ENCODE data around the gene CEP57L1. TPM values are rescaled to one million over a fixed set of nuclear protein-coding genes. Genes with fewer than 3 reads are reported as not detected.
"Not testable (repeated sequence)": the region's sequence is repeated elsewhere in the genome, so short reads cannot be mapped to it uniquely, and the experiment has no call there.

The CEP57L1 gene
- total RNA-seq, 4 donors from 2014 or later: 3.2 to 10.2 (median 7.3) TPM

DNA sequence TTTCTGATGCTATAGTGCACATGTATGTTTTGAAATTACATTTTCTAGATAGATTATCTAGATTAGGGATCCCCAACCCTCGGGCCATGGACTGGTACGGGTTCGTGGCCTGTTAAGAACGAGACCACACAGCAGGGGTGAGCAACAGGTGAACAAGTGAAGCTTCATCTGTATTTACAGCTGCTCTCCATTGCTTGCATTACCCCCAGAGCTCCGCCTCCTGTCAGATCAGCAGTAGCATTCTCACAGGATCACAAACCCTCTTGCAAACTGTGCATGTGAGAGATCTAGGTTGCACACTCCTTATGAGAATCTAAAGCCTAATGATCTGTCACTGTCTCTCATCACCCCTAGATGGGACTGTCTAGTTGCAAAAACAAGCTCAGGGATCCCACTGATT is 10.4 kb downstream of the CEP57L1 start:
- intact Hi-C loops (cut with DNase I; ENCODE audit: low total_unique reads): no loop called here
- H3K4me3 ChIP-seq (ENCODE audit: low read depth, poor library complexity, severe bottlenecking): no peak overlapping the region
- no peak for DNase-seq (ENCODE audit: low spot score in 2 of 2)
- 84 to 93% methylated on average over 5 of the region's 5 CpGs for WGBS, 2 donors
- TF ChIP-seq, protein P1, sequence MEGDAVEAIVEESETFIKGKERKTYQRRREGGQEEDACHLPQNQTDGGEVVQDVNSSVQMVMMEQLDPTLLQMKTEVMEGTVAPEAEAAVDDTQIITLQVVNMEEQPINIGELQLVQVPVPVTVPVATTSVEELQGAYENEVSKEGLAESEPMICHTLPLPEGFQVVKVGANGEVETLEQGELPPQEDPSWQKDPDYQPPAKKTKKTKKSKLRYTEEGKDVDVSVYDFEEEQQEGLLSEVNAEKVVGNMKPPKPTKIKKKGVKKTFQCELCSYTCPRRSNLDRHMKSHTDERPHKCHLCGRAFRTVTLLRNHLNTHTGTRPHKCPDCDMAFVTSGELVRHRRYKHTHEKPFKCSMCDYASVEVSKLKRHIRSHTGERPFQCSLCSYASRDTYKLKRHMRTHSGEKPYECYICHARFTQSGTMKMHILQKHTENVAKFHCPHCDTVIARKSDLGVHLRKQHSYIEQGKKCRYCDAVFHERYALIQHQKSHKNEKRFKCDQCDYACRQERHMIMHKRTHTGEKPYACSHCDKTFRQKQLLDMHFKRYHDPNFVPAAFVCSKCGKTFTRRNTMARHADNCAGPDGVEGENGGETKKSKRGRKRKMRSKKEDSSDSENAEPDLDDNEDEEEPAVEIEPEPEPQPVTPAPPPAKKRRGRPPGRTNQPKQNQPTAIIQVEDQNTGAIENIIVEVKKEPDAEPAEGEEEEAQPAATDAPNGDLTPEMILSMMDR (IDR thresholded peaks at IDR 0.05): no peak
- no peak for TF ChIP-seq POLR2A (IDR thresholded peaks at IDR 0.05)

DNA sequence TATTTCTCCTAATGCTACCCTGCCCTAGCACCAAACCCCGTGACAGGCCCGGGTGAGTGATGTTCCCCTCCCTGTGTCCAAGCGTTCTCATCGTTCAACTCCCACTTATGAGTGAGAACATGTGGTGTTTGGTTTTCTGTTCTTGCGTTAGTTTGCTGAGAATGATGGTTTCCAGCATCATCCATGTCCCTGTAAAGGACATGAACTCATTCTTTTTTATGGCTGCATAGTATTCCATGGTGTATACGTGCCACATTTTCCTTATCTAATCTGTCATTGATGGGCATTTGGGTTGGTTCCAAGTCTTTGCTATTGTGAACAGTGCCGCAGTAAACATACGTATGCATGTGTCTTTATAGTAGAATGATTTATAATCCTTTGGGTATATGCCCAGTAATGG is 14.4 kb downstream of the CEP57L1 start:
- WGBS, 2 donors: 93 to 94% methylated on average over 8 of the region's 8 CpGs
- intact Hi-C loops (cut with DNase I; ENCODE audit: low total_unique reads); H3K4me3 ChIP-seq (ENCODE audit: low read depth, poor library complexity, severe bottlenecking); DNase-seq (ENCODE audit: low spot score in 2 of 2): not testable (repeated sequence)

DNA sequence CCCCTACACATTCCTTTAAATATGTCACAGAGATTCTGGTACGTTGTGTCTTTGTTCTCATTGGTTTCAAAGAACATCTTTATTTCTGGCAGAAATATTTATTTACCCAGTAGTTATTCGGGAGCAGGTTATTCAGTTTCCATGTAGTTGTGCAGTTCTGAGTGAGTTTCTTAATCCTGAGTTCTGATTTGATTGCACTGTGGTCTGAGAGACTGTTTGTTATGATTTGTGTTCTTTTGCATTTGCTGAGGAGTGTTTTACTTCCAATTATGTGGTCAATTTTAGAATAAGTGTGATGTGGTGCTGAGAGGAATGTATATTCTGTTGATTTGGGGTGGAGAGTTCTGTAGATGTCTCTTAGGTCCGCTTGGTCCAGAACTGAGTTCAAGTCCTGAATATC is 17.4 kb downstream of the CEP57L1 start:
- H3K4me3 ChIP-seq (ENCODE audit: low read depth, poor library complexity, severe bottlenecking); intact Hi-C loops (cut with DNase I; ENCODE audit: low total_unique reads); DNase-seq (ENCODE audit: low spot score in 2 of 2): not testable (repeated sequence)
- WGBS, 2 donors: 84 to 88% methylated on average over 3 of the region's 3 CpGs

DNA sequence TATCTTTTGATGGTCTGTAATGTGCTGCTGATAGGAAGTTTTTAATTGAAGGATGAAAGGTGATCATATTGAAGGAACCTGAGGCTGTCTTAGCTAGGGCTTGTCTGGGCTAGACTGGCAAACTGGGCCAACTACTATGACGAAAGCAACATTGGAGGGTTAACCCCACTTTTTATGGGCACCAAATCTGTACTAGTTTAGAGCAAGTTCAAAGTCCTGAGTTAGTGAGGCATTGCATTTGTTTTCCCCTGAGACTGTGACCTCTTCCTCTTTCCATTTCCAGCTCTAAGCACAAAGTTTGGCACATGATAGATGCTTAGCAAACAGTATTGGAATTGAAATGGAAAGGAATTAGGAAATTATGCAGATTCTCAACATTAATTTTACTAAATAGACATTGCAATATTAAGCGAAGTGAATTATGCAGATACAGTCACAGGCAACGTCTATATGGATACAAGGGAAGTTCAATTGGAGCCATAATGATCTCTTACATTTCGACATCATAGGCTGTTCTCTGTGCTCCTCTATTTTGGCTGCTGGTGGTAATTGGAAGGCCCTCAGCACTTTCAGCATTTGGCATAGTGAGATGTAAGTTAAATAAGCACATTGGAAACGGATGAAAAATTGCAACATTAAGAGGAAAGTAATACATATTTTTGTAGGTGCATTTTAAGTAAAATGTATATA is 22.2 kb downstream of the CEP57L1 start:
- 41 to 47% methylated on average over 5 of the region's 5 CpGs for WGBS, 2 donors
- intact Hi-C loops (cut with DNase I; ENCODE audit: low total_unique reads): no loop called here
- no peak overlapping the region for H3K4me3 ChIP-seq (ENCODE audit: low read depth, poor library complexity, severe bottlenecking)
- DNase-seq (ENCODE audit: low spot score in 2 of 2): no peak
- TF ChIP-seq, protein P1 (IDR thresholded peaks at IDR 0.05): no peak
- TF ChIP-seq POLR2A (IDR thresholded peaks at IDR 0.05): no peak

DNA sequence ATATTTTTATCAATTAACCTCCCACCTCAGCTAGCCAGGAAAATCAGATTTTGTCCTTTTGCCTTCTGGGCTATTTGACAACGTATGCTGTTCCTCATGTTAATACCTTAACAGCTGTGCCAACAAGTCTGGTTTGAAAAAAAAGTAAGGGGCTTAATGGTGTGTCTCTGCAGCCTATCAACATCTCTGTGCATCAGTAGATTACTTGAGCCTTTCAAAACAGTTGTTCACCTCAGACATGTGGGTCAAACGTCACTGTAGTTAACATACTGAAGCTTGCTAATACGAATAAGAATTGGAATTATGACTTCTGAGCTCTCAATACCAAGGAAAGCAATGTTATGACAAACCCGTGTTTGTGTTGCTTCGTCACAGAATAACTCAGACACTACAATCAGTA is 23.0 kb downstream of the CEP57L1 start:
- no peak for DNase-seq (ENCODE audit: low spot score in 2 of 2)
- TF ChIP-seq, protein P1 (IDR thresholded peaks at IDR 0.05): no peak
- TF ChIP-seq POLR2A (IDR thresholded peaks at IDR 0.05): no peak
- intact Hi-C loops (cut with DNase I; ENCODE audit: low total_unique reads): no loop called here
- H3K4me3 ChIP-seq (ENCODE audit: low read depth, poor library complexity, severe bottlenecking): no peak overlapping the region
- 79 to 80% methylated on average over 5 of the region's 5 CpGs for WGBS, 2 donors

GRCh38 chr6:109118871-109119354 is 23.6 kb downstream of the CEP57L1 start:
- H3K4me3 ChIP-seq (ENCODE audit: low read depth, poor library complexity, severe bottlenecking): no peak overlapping the region
- no peak for DNase-seq (ENCODE audit: low spot score in 2 of 2)
- intact Hi-C loops (cut with DNase I; ENCODE audit: low total_unique reads): no loop called here
- TF ChIP-seq, protein P1 (IDR thresholded peaks at IDR 0.05): no peak
- TF ChIP-seq POLR2A (IDR thresholded peaks at IDR 0.05): no peak
- WGBS, 2 donors: 76 to 88% methylated on average over 3 of the region's 3 CpGs

DNA sequence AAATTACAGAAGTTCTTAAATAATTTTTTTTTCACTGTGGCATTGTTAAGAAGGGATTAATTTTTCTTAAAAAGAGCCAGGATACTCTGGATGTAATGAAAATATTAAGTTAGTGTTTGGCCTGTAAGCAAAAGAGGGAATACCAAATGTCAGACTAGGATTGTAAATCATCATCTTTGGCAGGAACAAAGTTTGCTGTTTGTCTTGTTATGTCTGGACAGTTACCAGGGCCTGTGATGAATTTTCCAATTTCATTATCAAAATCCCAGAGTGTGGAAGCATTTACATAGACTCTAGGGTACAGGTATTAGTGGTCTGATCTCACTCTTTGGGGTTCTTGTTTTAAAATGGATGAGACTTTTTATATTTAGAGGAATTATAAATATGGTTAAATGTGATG is 26.1 kb downstream of the CEP57L1 start:
- DNase-seq (ENCODE audit: low spot score in 2 of 2): no peak
- no peak overlapping the region for H3K4me3 ChIP-seq (ENCODE audit: low read depth, poor library complexity, severe bottlenecking)
- no peak for TF ChIP-seq POLR2A (IDR thresholded peaks at IDR 0.05)
- TF ChIP-seq, protein P1 (IDR thresholded peaks at IDR 0.05): no peak
- intact Hi-C loops (cut with DNase I; ENCODE audit: low total_unique reads): no loop called here

Data from lower leg skin (tissue), 4 donors.